Heart right ventricle (tissue), 16 donors: Measurements from ENCODE around the gene JUP. TPM values are rescaled to one million over a fixed set of nuclear protein-coding genes. Genes with fewer than 3 reads are reported as not detected.

ENCODE experiments used
- ATAC-seq, 8 donors: fragments of 200-7000 bp; cut with Tn5 transposase; one replicate each; pipeline ENCODE4 v1.9.1; 2020; ENCODE audit warnings: mild to moderate bottlenecking in 8 of 8, moderate library complexity in 8 of 8, moderate number of reproducible peaks in 1 of 8
- DNase-seq, 2 donors: peaks; one replicate each; pipeline ENCODE4 v3.0.0-alpha.2; 2020
- H3K27ac ChIP-seq, 10 donors: fragments of 200-600 bp; sonication (generic) in 2 of 10; one replicate each; pipeline versions ENCODE4 v1.5.0 to v1.8.0; 2020 to 2022; ENCODE audit warnings: mild to moderate bottlenecking in 3 of 10
- H3K27me3 ChIP-seq, 7 donors: fragments of 200-600 bp; one replicate each; pipeline ENCODE4 v1.8.0; 2021 to 2022; ENCODE audit warnings: mild to moderate bottlenecking in 2 of 7
- H3K36me3 ChIP-seq, 9 donors: fragments of 200-600 bp; sonication (generic) in 1 of 9; one replicate each; pipeline versions ENCODE4 v1.5.0 to v1.8.0; 2020 to 2022; ENCODE audit warnings: mild to moderate bottlenecking in 2 of 9
- H3K4me1 ChIP-seq, 9 donors: fragments of 200-600 bp; sonication (generic) in 1 of 9; one replicate each; pipeline versions ENCODE4 v1.5.0 to v1.8.0; 2020 to 2022; ENCODE audit warnings: mild to moderate bottlenecking in 4 of 9
- H3K4me3 ChIP-seq, 10 donors: fragments of 200-600 bp; sonication (generic) in 2 of 10; one replicate each; pipeline versions ENCODE4 v1.5.0 to v1.8.0; 2020 to 2022; ENCODE audit warnings: mild to moderate bottlenecking in 7 of 10, moderate library complexity in 2 of 10
- H3K9me3 ChIP-seq, 11 donors: fragments of 200-600 bp in 10 of 11; sonication (generic) in 2 of 11; one replicate each; pipeline versions ENCODE4 v1.5.0 to v1.8.0; 2013 to 2022; ENCODE audit warnings: mild to moderate bottlenecking in 2 of 11, control low read depth in 1 of 11, moderate library complexity in 1 of 11
- CTCF ChIP-seq, 9 donors: fragments of 200-600 bp; sonication (generic) in 2 of 9; IDR thresholded peaks; one replicate each; pipeline versions ENCODE4 v1.5.0 to v1.8.0; 2021 to 2022; ENCODE audit warnings: antibody characterized with exemption in 9 of 9, mild to moderate bottlenecking in 5 of 9, moderate library complexity in 1 of 9
- WGBS, 2 donors: extraction: QIAGEN DNeasy Blood & Tissue Kit; methylation state at CpG; one replicate each; pipeline ENCODE4 v1.1.7; 2013; ENCODE audit warnings: inconsistent platforms in 1 of 2; 5-methylcytosine and 5-hydroxymethylcytosine counted together
- intact Hi-C, 10 donors: fragments of 100-400 bp; cut with DNase I; formaldehyde crosslinking; loops; one replicate each; pipeline versions ENCODE4 v1.11.1 to v1.14.2; 2022
- polyA plus RNA-seq, 2 donors: library from polyadenylated mRNA; stranded (reverse); fragments of 200-250 nt; gene quantifications; one replicate each; pipeline ENCODE4 v1.2.3, GENCODE V29; 2013
- total RNA-seq, 10 donors: library from RNA; stranded (reverse); fragmentation: NEBNext Ultra II Directional in 3 of 10; extraction: Animal tissue kit (Norgen Biotek cat#: 25700) in 3 of 10; gene quantifications; one replicate each; pipeline versions ENCODE4 v1.2.1 to v1.2.4, GENCODE V29; 2021 to 2023
- donor health status: Arrhythmogenic right ventricular cardiomyopathy.
- donor health status: ischemic (EF 13 %, LVEDD 7.1; RV severe dilation, severe dysfunction).
- donor health status: healthy with polysubstance abuse.
- donor health status: DM: no; HTN: yes; CAD: no.
- donor health status: DM: no; HTN: no; CAD: no.
- donor health status: ischemic (EF 25% LVEDD 6.9; RV normal size, moderate dysfunction).
- donor health status: ischemic (EF 25% LVEDD 5.7; RV mildly dilated, moderate dysfunction).
- donor health status: healthy.
- donor health status: DM: yes; HTN: yes; CAD: no.
- donor health status: Ischemic cardiomyopathy.
- donor health status: ischemic (EF 35%, LVEDD 5.7; RV mildly dilated, moderate dysfunction).
- donor health status: nonischemic (EF 11% LVEDD 7.7; RV severe dilation, severe dysfunction).
- donor health status: DM: yes; HTN: yes; CAD: no.
- donor health status: PGD.
- donor health status: ischemic (EF 29% LVEDD 5.4; RV normal size, mild dysfunction).
- donor health status: nonischemic (EF 23%, LVEDD 6.1; RV moderate dilation, normal function).

JUP gene
- total and polyA plus RNA-seq, 12 donors = 80.2 to 217 (median 154) TPM

- H3K27ac ChIP-seq = no peak overlapping the region
- intact Hi-C loops = no loop called here
- H3K27me3 ChIP-seq = no peaks in the 10 kb centered on the region
- 65 to 68% methylated on average over 16 to 17 of the region's 17 CpGs for WGBS, 2 donors
- DNase-seq (no peak), ATAC-seq (no peak)
- no peaks in the 10 kb centered on the region for H3K9me3 ChIP-seq
- H3K4me3 ChIP-seq = no peak overlapping the region
- H3K4me1 ChIP-seq = no peaks in the 10 kb centered on the region
- H3K36me3 ChIP-seq = no peaks in the 10 kb centered on the region
- no peak for TF ChIP-seq CTCF (IDR thresholded peaks at IDR 0.05)
These were observed 61.9 kb downstream of the JUP start for GRCh38 chr17:41724476-41725050.

GRCh38 chr17:41723801-41724475 lies 62.6 kb downstream of the JUP start:
- TF ChIP-seq CTCF (IDR thresholded peaks at IDR 0.05) = no peak
- intact Hi-C loops = no loop called here

GRCh38 chr17:41722231-41722630 lies 64.3 kb downstream of the JUP start:
- Histone ChIP-seq H3K27me3 (no peaks in the 10 kb centered on the region), H3K4me3 (no peak overlapping the region), H3K9me3 (no peaks in the 10 kb centered on the region), H3K4me1 (peaks cover 0 to 9% (median 0%) of the 10 kb centered on the region in 9 donors), H3K36me3 (no peaks in the 10 kb centered on the region), H3K27ac (no peak overlapping the region)
- intact Hi-C loops = no loop called here
- WGBS, 2 donors = 86 to 90% methylated on average over 7 of the region's 7 CpGs
- no peak for DNase-seq
- TF ChIP-seq CTCF (IDR thresholded peaks at IDR 0.05) = no peak
- ATAC-seq = no peak

More at GRCh38 chr17:41723801-41724475, 62.6 kb downstream of the JUP start:
- WGBS, 2 donors = 77 to 79% methylated on average over 12 of the region's 12 CpGs
- H3K36me3 ChIP-seq = no peaks in the 10 kb centered on the region
- no peak overlapping the region for H3K27ac ChIP-seq
- ATAC-seq (no peak), DNase-seq (no peak)
- no peaks in the 10 kb centered on the region for H3K27me3 ChIP-seq
- H3K4me1 ChIP-seq = no peaks in the 10 kb centered on the region
- no peaks in the 10 kb centered on the region for H3K9me3 ChIP-seq
- no peak overlapping the region for H3K4me3 ChIP-seq

- 55 to 56% methylated on average over 5 of the region's 5 CpGs for WGBS, 2 donors
- H3K9me3 ChIP-seq = no peaks in the 10 kb centered on the region
- H3K27me3 ChIP-seq = no peaks in the 10 kb centered on the region
- H3K36me3 ChIP-seq = no peaks in the 10 kb centered on the region
- H3K27ac ChIP-seq = no peak overlapping the region
- H3K4me3 ChIP-seq = no peak overlapping the region
- intact Hi-C loops = no loop called here
- TF ChIP-seq CTCF (IDR thresholded peaks at IDR 0.05) = no peak
- peaks cover 0 to 11% (median 0%) of the 10 kb centered on the region in 9 donors for H3K4me1 ChIP-seq
- DNase-seq (no peak), ATAC-seq (no peak)
These were observed 68.2 kb downstream of the JUP start for GRCh38 chr17:41718287-41718645.
